ENCODE data around the gene PSEN1.

DNA sequence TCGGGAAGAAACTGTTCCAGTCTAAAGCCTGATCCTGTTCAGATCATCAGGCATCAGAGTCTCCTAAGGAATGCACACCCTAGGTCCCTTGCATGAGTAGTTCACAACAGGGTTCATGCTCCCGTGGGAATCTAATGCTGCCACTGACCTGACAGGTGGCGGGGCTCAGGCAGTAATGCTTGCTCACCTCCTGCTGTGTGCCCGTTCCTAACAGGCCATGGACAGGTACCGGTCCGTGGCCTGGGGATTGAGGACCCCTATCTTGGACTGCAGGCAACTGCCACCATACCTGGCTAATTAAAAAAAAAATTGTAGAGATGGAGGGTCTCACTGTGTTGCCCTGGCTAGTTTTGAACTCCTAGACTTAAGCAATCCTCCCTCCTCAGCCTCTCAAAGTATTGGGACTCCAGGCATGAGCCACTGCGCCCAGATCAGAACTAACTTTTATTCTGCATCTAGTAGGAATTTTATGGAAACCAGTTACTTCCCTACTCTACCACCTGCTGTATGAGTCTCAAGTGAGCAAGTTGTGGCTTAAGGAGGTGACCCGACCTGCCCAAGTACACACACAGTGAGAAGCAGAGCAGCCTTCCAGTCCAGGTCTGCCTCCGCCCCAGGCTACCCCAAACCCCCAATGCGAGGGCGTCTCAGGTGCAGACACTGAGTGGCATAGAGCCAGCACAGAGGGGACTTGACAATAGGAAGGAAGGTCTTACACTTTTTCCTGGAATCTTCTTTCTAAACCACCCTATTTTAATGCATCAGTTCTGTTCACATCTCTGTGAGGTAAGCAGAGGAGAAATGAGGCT lies 98.5 kb downstream of the PSEN1 start:
- TF ChIP-seq, protein P1, sequence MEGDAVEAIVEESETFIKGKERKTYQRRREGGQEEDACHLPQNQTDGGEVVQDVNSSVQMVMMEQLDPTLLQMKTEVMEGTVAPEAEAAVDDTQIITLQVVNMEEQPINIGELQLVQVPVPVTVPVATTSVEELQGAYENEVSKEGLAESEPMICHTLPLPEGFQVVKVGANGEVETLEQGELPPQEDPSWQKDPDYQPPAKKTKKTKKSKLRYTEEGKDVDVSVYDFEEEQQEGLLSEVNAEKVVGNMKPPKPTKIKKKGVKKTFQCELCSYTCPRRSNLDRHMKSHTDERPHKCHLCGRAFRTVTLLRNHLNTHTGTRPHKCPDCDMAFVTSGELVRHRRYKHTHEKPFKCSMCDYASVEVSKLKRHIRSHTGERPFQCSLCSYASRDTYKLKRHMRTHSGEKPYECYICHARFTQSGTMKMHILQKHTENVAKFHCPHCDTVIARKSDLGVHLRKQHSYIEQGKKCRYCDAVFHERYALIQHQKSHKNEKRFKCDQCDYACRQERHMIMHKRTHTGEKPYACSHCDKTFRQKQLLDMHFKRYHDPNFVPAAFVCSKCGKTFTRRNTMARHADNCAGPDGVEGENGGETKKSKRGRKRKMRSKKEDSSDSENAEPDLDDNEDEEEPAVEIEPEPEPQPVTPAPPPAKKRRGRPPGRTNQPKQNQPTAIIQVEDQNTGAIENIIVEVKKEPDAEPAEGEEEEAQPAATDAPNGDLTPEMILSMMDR (IDR thresholded peaks at IDR 0.05): no peak
- TF ChIP-seq POLR2A (IDR thresholded peaks at IDR 0.05) (no peak), POLR2AphosphoS5 (IDR thresholded peaks at IDR 0.05) (no peak), EP300 (IDR thresholded peaks at IDR 0.05) (no peak)

Measured in gastroesophageal sphincter (tissue), 3 donors.